Measurements from ENCODE around the gene ESYT2.

Gene ESYT2

DNA sequence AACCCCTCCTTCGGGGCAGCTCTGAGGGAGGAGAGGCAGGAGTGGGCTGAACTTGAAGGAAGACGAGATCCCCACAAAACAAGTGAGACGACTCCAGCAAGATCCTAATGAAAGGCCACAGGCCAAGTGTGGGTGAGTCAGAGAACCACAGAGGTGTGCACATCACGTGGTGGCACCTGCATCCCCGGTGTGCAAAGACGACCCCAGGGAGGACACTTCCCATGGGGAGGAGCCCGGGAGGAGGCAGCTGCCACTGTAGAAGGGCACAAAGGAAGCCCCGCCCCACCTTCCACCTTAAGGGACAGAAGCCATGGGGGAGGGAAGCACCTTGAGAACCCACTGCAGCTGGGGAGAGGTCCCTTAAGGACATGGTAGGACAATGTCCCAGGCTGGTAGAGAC lies 45.7 kb downstream of the ESYT2 start:
- POLR2A ChIA-PET = no interaction called here
- H3K36me3 ChIP-seq (ENCODE audit: control insufficient read depth in 2 of 2, insufficient read depth in 1 of 2, low read length in 2 of 2) = peaks cover 0 to 52% of the 10 kb centered on the region in 2 experiments; a peak in 2 of 3 replicates
- CTCF ChIA-PET = no interaction called here
- no peak overlapping the region for H3K27ac ChIP-seq (ENCODE audit: extremely low read depth, low read depth, low read length)
- no peaks in the 10 kb centered on the region for H3K4me1 ChIP-seq (ENCODE audit: control insufficient read depth, insufficient read depth, low read length)
- TF ChIP-seq ZNF146 (tag by site-specific recombination; IDR thresholded peaks at IDR 0.05) (no peak), ZNF561 (tag by site-specific recombination; IDR thresholded peaks at IDR 0.05; ENCODE audit: borderline replicate concordance) (no peak), OSR2 (tag by site-specific recombination; IDR thresholded peaks at IDR 0.05) (no peak)
- TF ChIP-seq, protein P1, sequence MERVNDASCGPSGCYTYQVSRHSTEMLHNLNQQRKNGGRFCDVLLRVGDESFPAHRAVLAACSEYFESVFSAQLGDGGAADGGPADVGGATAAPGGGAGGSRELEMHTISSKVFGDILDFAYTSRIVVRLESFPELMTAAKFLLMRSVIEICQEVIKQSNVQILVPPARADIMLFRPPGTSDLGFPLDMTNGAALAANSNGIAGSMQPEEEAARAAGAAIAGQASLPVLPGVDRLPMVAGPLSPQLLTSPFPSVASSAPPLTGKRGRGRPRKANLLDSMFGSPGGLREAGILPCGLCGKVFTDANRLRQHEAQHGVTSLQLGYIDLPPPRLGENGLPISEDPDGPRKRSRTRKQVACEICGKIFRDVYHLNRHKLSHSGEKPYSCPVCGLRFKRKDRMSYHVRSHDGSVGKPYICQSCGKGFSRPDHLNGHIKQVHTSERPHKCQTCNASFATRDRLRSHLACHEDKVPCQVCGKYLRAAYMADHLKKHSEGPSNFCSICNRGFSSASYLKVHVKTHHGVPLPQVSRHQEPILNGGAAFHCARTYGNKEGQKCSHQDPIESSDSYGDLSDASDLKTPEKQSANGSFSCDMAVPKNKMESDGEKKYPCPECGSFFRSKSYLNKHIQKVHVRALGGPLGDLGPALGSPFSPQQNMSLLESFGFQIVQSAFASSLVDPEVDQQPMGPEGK (tag by site-specific recombination; IDR thresholded peaks at IDR 0.05) = no peak
- H3K4me3 ChIP-seq (ENCODE audit: low read depth, low read length) = no peak overlapping the region
- H3K9me3 ChIP-seq (ENCODE audit: control insufficient read depth, insufficient read depth, low read depth, low read length) = no peaks in the 10 kb centered on the region

GRCh38 chr7:158782761-158783401 lies 46.4 kb downstream of the ESYT2 start:
- Histone ChIP-seq H3K4me3 (ENCODE audit: low read depth, low read length) (no peak overlapping the region), H3K9me3 (ENCODE audit: control insufficient read depth, insufficient read depth, low read depth, low read length) (no peaks in the 10 kb centered on the region), H3K36me3 (ENCODE audit: control insufficient read depth in 2 of 2, insufficient read depth in 1 of 2, low read length in 2 of 2) (peaks cover 0 to 51% of the 10 kb centered on the region in 2 experiments; a peak in 2 of 3 replicates), H3K27ac (ENCODE audit: extremely low read depth, low read depth, low read length) (no peak overlapping the region), H3K4me1 (ENCODE audit: control insufficient read depth, insufficient read depth, low read length) (no peaks in the 10 kb centered on the region)
- CTCF ChIA-PET = interaction anchor here (0.6 to 0.7 kb wide), 2 partner anchors 35 to 148 kb away, joined by 3 to 6 read pairs; no protein-coding TSS in a partner anchor
- POLR2A ChIA-PET = no interaction called here
- TF ChIP-seq ZFP37 (tag by site-specific recombination; IDR thresholded peaks at IDR 0.05) = no peak
- TF ChIP-seq ZNF132 (tag by site-specific recombination; IDR thresholded peaks at IDR 0.05; ENCODE audit: borderline replicate concordance) = no peak
- no peak for TF ChIP-seq ZNF510 (tag by site-specific recombination; IDR thresholded peaks at IDR 0.05; ENCODE audit: insufficient replicate concordance)
- no peak for TF ChIP-seq ZNF214 (tag by site-specific recombination; IDR thresholded peaks at IDR 0.05; ENCODE audit: borderline replicate concordance)
- TF ChIP-seq SETDB1 (IDR thresholded peaks at IDR 0.05; ENCODE audit: insufficient read length, low read length) = no peak
- TF ChIP-seq ZNF654 (tag by site-specific recombination; IDR thresholded peaks at IDR 0.05; ENCODE audit: low read depth) = peak; percentile 20

DNA sequence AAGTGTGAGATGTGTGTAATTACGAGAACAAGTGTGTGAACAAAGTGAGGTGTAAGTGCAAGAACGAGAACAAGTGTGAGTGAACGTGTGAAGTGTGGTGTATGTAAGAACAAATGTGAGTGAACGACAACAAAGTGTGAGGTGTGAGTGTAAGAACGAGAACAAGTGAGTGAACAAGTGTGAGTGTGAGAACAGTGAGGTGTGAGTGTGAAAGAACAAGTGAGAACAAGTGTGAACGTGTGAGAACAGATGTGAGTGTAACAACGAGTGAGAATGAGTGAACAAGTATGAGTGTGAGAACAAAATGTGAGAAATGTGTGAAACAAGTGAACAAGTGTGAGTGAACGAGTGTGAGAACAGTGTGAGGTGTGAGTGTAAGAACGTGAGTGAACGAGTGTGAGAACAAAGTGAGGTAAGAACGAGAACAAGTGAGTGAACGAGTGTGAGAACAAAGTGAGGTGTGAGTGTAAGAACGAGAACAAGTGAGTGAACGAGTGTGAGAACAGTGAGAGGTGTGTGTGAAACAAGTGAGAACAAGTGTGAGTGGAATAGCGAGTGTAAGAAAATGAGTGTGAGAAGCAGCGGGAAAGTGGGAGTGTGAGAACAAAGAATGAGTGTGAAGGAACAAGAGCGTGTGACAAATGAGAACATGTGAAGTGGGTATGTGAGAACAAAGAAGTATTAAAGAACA lies 47.2 kb downstream of the ESYT2 start:
- no peaks in the 10 kb centered on the region for H3K4me1 ChIP-seq (ENCODE audit: control insufficient read depth, insufficient read depth, low read length)
- TF ChIP-seq, protein P2, sequence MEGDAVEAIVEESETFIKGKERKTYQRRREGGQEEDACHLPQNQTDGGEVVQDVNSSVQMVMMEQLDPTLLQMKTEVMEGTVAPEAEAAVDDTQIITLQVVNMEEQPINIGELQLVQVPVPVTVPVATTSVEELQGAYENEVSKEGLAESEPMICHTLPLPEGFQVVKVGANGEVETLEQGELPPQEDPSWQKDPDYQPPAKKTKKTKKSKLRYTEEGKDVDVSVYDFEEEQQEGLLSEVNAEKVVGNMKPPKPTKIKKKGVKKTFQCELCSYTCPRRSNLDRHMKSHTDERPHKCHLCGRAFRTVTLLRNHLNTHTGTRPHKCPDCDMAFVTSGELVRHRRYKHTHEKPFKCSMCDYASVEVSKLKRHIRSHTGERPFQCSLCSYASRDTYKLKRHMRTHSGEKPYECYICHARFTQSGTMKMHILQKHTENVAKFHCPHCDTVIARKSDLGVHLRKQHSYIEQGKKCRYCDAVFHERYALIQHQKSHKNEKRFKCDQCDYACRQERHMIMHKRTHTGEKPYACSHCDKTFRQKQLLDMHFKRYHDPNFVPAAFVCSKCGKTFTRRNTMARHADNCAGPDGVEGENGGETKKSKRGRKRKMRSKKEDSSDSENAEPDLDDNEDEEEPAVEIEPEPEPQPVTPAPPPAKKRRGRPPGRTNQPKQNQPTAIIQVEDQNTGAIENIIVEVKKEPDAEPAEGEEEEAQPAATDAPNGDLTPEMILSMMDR (tag by site-specific recombination; IDR thresholded peaks at IDR 0.05) = no peak
- TF ChIP-seq PRDM1 (tag by site-specific recombination; IDR thresholded peaks at IDR 0.05) = peak; percentile 77
- peak; percentile 75 for TF ChIP-seq ZNF18 (tag by site-specific recombination; IDR thresholded peaks at IDR 0.05)
- TF ChIP-seq ZNF596 (tag by site-specific recombination; IDR thresholded peaks at IDR 0.05) = peak; percentile 9; the same call in 1 of the 2 replicates
- no peaks in the 10 kb centered on the region for H3K9me3 ChIP-seq (ENCODE audit: control insufficient read depth, insufficient read depth, low read depth, low read length)
- no peak overlapping the region for H3K4me3 ChIP-seq (ENCODE audit: low read depth, low read length)
- no peak overlapping the region for H3K27ac ChIP-seq (ENCODE audit: extremely low read depth, low read depth, low read length)
- peaks cover 0 to 47% of the 10 kb centered on the region in 2 experiments; a peak in 2 of 3 replicates for H3K36me3 ChIP-seq (ENCODE audit: control insufficient read depth in 2 of 2, insufficient read depth in 1 of 2, low read length in 2 of 2)
- ChIA-PET CTCF (interaction anchor here (0.7 kb wide), 1 partner anchor 149 kb away, joined by 3 read pairs; no protein-coding TSS in a partner anchor), POLR2A (no interaction called here)
